B cell (primary cell): ENCODE results near the gene RPL37. TPM values are rescaled to one million over a fixed set of nuclear protein-coding genes. Genes with fewer than 3 reads are reported as not detected.

Source experiments
- ATAC-seq: fragments of 200-7000 bp; cut with Tn5 transposase; one replicate; pipeline ENCODE4 v1.10.0; 2021; ENCODE audit warnings: low read depth, mild to moderate bottlenecking, moderate number of reproducible peaks, moderate library complexity
- CTCF ChIA-PET: fragments of 350-600 bp; sonication (Branson Sonifier 250); formaldehyde crosslinking; loops from one replicate; lab custom pipeline; 2021; ENCODE audit warnings: antibody characterized with exemption, inconsistent platforms; lab: Charles Lee
- POLR2A ChIA-PET: fragments of 350-600 bp; sonication (Branson Sonifier 250); formaldehyde crosslinking; loops from one replicate; lab custom pipeline; 2021; ENCODE audit warnings: antibody characterized with exemption; lab: Charles Lee
- DNase-seq: peaks from one replicate; pipeline ENCODE4 v3.0.0; 2013
- H2AFZ ChIP-seq: 2 replicates; pipeline ENCODE4 v1.6.1; 2012; ENCODE audit warnings: mild to moderate bottlenecking, low read depth, low read length; ENCODE audit not compliant: insufficient read depth, poor library complexity, severe bottlenecking
- H3K27ac ChIP-seq, 2 donors: 1 replicate in 1 of 2; 2 replicates in 1 of 2; pipeline ENCODE4 v1.5.1; 2012 to 2013; ENCODE audit warnings: low read length in 2 of 2, mild to moderate bottlenecking in 2 of 2, moderate library complexity in 1 of 2
- H3K27me3 ChIP-seq, 4 experiments: fragments of 200-600 bp in 1 of 4; sonication (generic) in 1 of 4; replicated peaks in 1 of 4; 1 replicate in 2 of 4; 2 replicates in 2 of 4; pipeline versions ENCODE4 v1.6.1 to v1.7.0; 2013 to 2016; ENCODE audit warnings: low read length in 3 of 4, mild to moderate bottlenecking in 2 of 4, mixed read lengths in 1 of 4, moderate library complexity in 1 of 4; ENCODE audit not compliant: insufficient read depth in 4 of 4, control insufficient read depth in 3 of 4; ENCODE audit errors: control extremely low read depth in 1 of 4
- H3K36me3 ChIP-seq, 2 experiments: replicated peaks in 1 of 2; 1 replicate in 1 of 2; 2 replicates in 1 of 2; pipeline versions ENCODE4 v1.6.1 to v1.7.1; 2013; ENCODE audit warnings: low read length in 1 of 2; ENCODE audit not compliant: insufficient read depth in 2 of 2, control insufficient read depth in 1 of 2; ENCODE audit errors: control extremely low read depth in 1 of 2, extremely low read depth in 1 of 2
- H3K4me1 ChIP-seq, 2 donors: fragments of 200-600 bp in 1 of 2; sonication (generic) in 1 of 2; 1 replicate in 1 of 2; 2 replicates in 1 of 2; pipeline versions ENCODE4 v1.5.1 to v1.6.1; 2013 to 2017; ENCODE audit warnings: low read length in 2 of 2; ENCODE audit not compliant: control insufficient read depth in 2 of 2, insufficient read depth in 2 of 2
- H3K4me2 ChIP-seq: replicated peaks from 2 replicates; pipeline ENCODE3; 2012; ENCODE audit warnings: mild to moderate bottlenecking, low read depth, low read length; ENCODE audit not compliant: poor library complexity, severe bottlenecking
- H3K4me3 ChIP-seq, 5 experiments: fragments of 200-600 bp in 1 of 5; sonication (generic) in 1 of 5; 1 replicate in 3 of 5; 2 replicates in 2 of 5; pipeline versions ENCODE4 v1.5.1 to v1.7.0; 2011 to 2016; ENCODE audit warnings: low read length in 4 of 5, mild to moderate bottlenecking in 4 of 5, low read depth in 2 of 5, control low read depth in 1 of 5, moderate library complexity in 1 of 5; ENCODE audit not compliant: insufficient read depth in 1 of 5; ENCODE audit errors: control extremely low read depth in 1 of 5, extremely low read depth in 1 of 5
- H3K79me2 ChIP-seq: fragments of 200-600 bp; sonication (generic); one replicate; pipeline ENCODE4 v1.6.0; 2016; ENCODE audit warnings: low read length; ENCODE audit not compliant: control insufficient read depth, insufficient read depth
- H3K9ac ChIP-seq: fragments of 200-600 bp; sonication (generic); 2 replicates; pipeline ENCODE4 v1.6.1; 2017; ENCODE audit warnings: mild to moderate bottlenecking, low read length, moderate library complexity
- H3K9me3 ChIP-seq, 3 donors: one replicate each; pipeline versions ENCODE4 v1.6.1 to v1.7.1; 2013; ENCODE audit warnings: low read length in 2 of 3; ENCODE audit not compliant: control insufficient read depth in 2 of 3, insufficient read depth in 1 of 3; ENCODE audit errors: control extremely low read depth in 1 of 3
- H4K20me1 ChIP-seq: 2 replicates; pipeline ENCODE4 v1.6.0; 2012; ENCODE audit warnings: mild to moderate bottlenecking, low read length; ENCODE audit not compliant: insufficient read depth, control insufficient read depth, poor library complexity, severe bottlenecking
- H3K27ac Mint-ChIP-seq: one replicate; pipeline ENCODE4 v1.8.0; 2021; ENCODE audit warnings: mixed read lengths
- H3K27me3 Mint-ChIP-seq: one replicate; pipeline ENCODE4 v1.8.0; 2021; ENCODE audit warnings: mixed read lengths
- H3K4me1 Mint-ChIP-seq: one replicate; pipeline ENCODE4 v1.8.0; 2021; ENCODE audit warnings: mixed read lengths
- H3K4me3 Mint-ChIP-seq: one replicate; pipeline ENCODE4 v1.8.0; 2021; ENCODE audit warnings: mixed read lengths
- H3K9me3 Mint-ChIP-seq: one replicate; pipeline ENCODE4 v1.8.0; 2022; ENCODE audit warnings: mixed read lengths; ENCODE audit not compliant: insufficient read depth
- CTCF ChIP-seq: fragments of 200-600 bp; IDR thresholded peaks from one replicate; pipeline ENCODE4 v1.8.0; 2022; ENCODE audit warnings: antibody characterized with exemption, mild to moderate bottlenecking
- EZH2 ChIP-seq: IDR thresholded peaks from 2 replicates; pipeline ENCODE4 v1.6.1; 2012; ENCODE audit warnings: borderline replicate concordance, low read depth, mild to moderate bottlenecking, moderate library complexity, low read length; ENCODE audit not compliant: insufficient read depth, poor library complexity, severe bottlenecking
- WGBS: methylation state at CpG from one replicate; pipeline ENCODE4 v1.1.5; 2013; ENCODE audit warnings: missing lambda C conversion rate; ENCODE audit not compliant: insufficient coverage; 5-methylcytosine and 5-hydroxymethylcytosine counted together
- intact Hi-C: fragments of 100-400 bp; cut with micrococcal nuclease; formaldehyde crosslinking; loops from one replicate; pipeline ENCODE4 v1.10.0; 2022
- polyA plus RNA-seq: library from polyadenylated mRNA; depleted of rRNA; stranded (reverse); fragments of >200 nt; gene quantifications from 2 replicates; pipeline ENCODE4 v1.2.3, GENCODE V29; 2012
- total RNA-seq, 2 donors: library from RNA; stranded (reverse); fragments of 120-200 nt in 1 of 2; gene quantifications; 1 replicate in 1 of 2; 2 replicates in 1 of 2; pipeline versions ENCODE4 v1.2.3 to v1.2.4, GENCODE V29; 2013 to 2022

Gene RPL37
- total and polyA plus RNA-seq, 2 donors (not counting 1 experiment from before 2014, with no cell fraction given): 173 to 2,240 TPM

- no CpG with 5 or more reads among the region's 1 CpG for WGBS
- DNase-seq (no peak), ATAC-seq (no peak)
- Histone ChIP-seq H3K4me3 (no peak overlapping the region), H3K27me3 (no peaks in the 10 kb centered on the region), H4K20me1 (no peaks in the 10 kb centered on the region), H3K27ac (no peak overlapping the region), H3K4me2 (no peak overlapping the region), H3K36me3 (no peaks in the 10 kb centered on the region), H3K9me3 (no peaks in the 10 kb centered on the region), H3K79me2 (no peaks in the 10 kb centered on the region), H3K9ac (no peak overlapping the region), H3K4me1 (no peaks in the 10 kb centered on the region), H2AFZ (no peak overlapping the region)
- POLR2A ChIA-PET: interaction anchor here (0.6 kb wide), 1 partner anchor 907 kb away, joined by 3 read pairs; no protein-coding TSS in a partner anchor
- Mint-ChIP-seq H3K27me3 (no peaks in the 10 kb centered on the region), H3K4me1 (no peaks in the 10 kb centered on the region), H3K27ac (no peak overlapping the region), H3K4me3 (no peak overlapping the region), H3K9me3 (no peaks in the 10 kb centered on the region)
- CTCF ChIA-PET: interaction anchor here (0.7 kb wide), 1 partner anchor 92 kb away, joined by 3 read pairs; no protein-coding TSS in a partner anchor
- TF ChIP-seq EZH2 (no peak), CTCF (no peak)
- intact Hi-C loops: no loop called here
These were observed 22.9 kb downstream of the RPL37 start for GRCh38 chr5:40812125-40812524.

GRCh38 chr5:40801771-40802562 lies 33.1 kb downstream of the RPL37 start:
- H3K27ac ChIP-seq: no peak overlapping the region
- no peak overlapping the region for H2AFZ ChIP-seq
- ATAC-seq (no peak), DNase-seq (no peak)
- H3K4me1 Mint-ChIP-seq: peaks cover 8% of the 10 kb centered on the region
- no peak overlapping the region for H3K4me3 ChIP-seq
- no peaks in the 10 kb centered on the region for H3K9me3 Mint-ChIP-seq
- TF ChIP-seq EZH2 (no peak), CTCF (no peak)
- WGBS: 100% methylated on average over 1 of the region's 8 CpGs
- no peaks in the 10 kb centered on the region for H4K20me1 ChIP-seq
- CTCF ChIA-PET: no interaction called here
- H3K9ac ChIP-seq: no peak overlapping the region
- H3K27me3 ChIP-seq: no peaks in the 10 kb centered on the region
- H3K27me3 Mint-ChIP-seq: no peaks in the 10 kb centered on the region
- no peaks in the 10 kb centered on the region for H3K36me3 ChIP-seq
- H3K4me1 ChIP-seq: peaks cover 8 to 11% of the 10 kb centered on the region in 2 donors
- H3K9me3 ChIP-seq: no peaks in the 10 kb centered on the region
- intact Hi-C loops: no loop called here
- peaks cover 12% of the 10 kb centered on the region for H3K79me2 ChIP-seq
- H3K4me2 ChIP-seq: no peak overlapping the region
- H3K27ac Mint-ChIP-seq: no peak overlapping the region
- no peak overlapping the region for H3K4me3 Mint-ChIP-seq
- POLR2A ChIA-PET: no interaction called here
